B cell (primary cell): Measurements from ENCODE around the gene FRMD4B. TPM values are rescaled to one million over a fixed set of nuclear protein-coding genes. Genes with fewer than 3 reads are reported as not detected.

Source experiments
- ATAC-seq: fragments of 200-7000 bp; cut with Tn5 transposase; one replicate; pipeline ENCODE4 v1.10.0; 2021; ENCODE audit warnings: low read depth, mild to moderate bottlenecking, moderate number of reproducible peaks, moderate library complexity
- CTCF ChIA-PET: fragments of 350-600 bp; sonication (Branson Sonifier 250); formaldehyde crosslinking; loops from one replicate; lab custom pipeline; 2021; ENCODE audit warnings: antibody characterized with exemption, inconsistent platforms; lab: Charles Lee
- POLR2A ChIA-PET: fragments of 350-600 bp; sonication (Branson Sonifier 250); formaldehyde crosslinking; loops from one replicate; lab custom pipeline; 2021; ENCODE audit warnings: antibody characterized with exemption; lab: Charles Lee
- DNase-seq: peaks from one replicate; pipeline ENCODE4 v3.0.0; 2013
- H2AFZ ChIP-seq: 2 replicates; pipeline ENCODE4 v1.6.1; 2012; ENCODE audit warnings: mild to moderate bottlenecking, low read depth, low read length; ENCODE audit not compliant: insufficient read depth, poor library complexity, severe bottlenecking
- H3K27ac ChIP-seq, 2 donors: 1 replicate in 1 of 2; 2 replicates in 1 of 2; pipeline ENCODE4 v1.5.1; 2012 to 2013; ENCODE audit warnings: low read length in 2 of 2, mild to moderate bottlenecking in 2 of 2, moderate library complexity in 1 of 2
- H3K27me3 ChIP-seq, 4 experiments: fragments of 200-600 bp in 1 of 4; sonication (generic) in 1 of 4; replicated peaks in 1 of 4; 1 replicate in 2 of 4; 2 replicates in 2 of 4; pipeline versions ENCODE4 v1.6.1 to v1.7.0; 2013 to 2016; ENCODE audit warnings: low read length in 3 of 4, mild to moderate bottlenecking in 2 of 4, mixed read lengths in 1 of 4, moderate library complexity in 1 of 4; ENCODE audit not compliant: insufficient read depth in 4 of 4, control insufficient read depth in 3 of 4; ENCODE audit errors: control extremely low read depth in 1 of 4
- H3K36me3 ChIP-seq, 2 experiments: replicated peaks in 1 of 2; 1 replicate in 1 of 2; 2 replicates in 1 of 2; pipeline versions ENCODE4 v1.6.1 to v1.7.1; 2013; ENCODE audit warnings: low read length in 1 of 2; ENCODE audit not compliant: insufficient read depth in 2 of 2, control insufficient read depth in 1 of 2; ENCODE audit errors: control extremely low read depth in 1 of 2, extremely low read depth in 1 of 2
- H3K4me1 ChIP-seq, 2 donors: fragments of 200-600 bp in 1 of 2; sonication (generic) in 1 of 2; 1 replicate in 1 of 2; 2 replicates in 1 of 2; pipeline versions ENCODE4 v1.5.1 to v1.6.1; 2013 to 2017; ENCODE audit warnings: low read length in 2 of 2; ENCODE audit not compliant: control insufficient read depth in 2 of 2, insufficient read depth in 2 of 2
- H3K4me2 ChIP-seq: replicated peaks from 2 replicates; pipeline ENCODE3; 2012; ENCODE audit warnings: mild to moderate bottlenecking, low read depth, low read length; ENCODE audit not compliant: poor library complexity, severe bottlenecking
- H3K4me3 ChIP-seq, 5 experiments: fragments of 200-600 bp in 1 of 5; sonication (generic) in 1 of 5; 1 replicate in 3 of 5; 2 replicates in 2 of 5; pipeline versions ENCODE4 v1.5.1 to v1.7.0; 2011 to 2016; ENCODE audit warnings: low read length in 4 of 5, mild to moderate bottlenecking in 4 of 5, low read depth in 2 of 5, control low read depth in 1 of 5, moderate library complexity in 1 of 5; ENCODE audit not compliant: insufficient read depth in 1 of 5; ENCODE audit errors: control extremely low read depth in 1 of 5, extremely low read depth in 1 of 5
- H3K79me2 ChIP-seq: fragments of 200-600 bp; sonication (generic); one replicate; pipeline ENCODE4 v1.6.0; 2016; ENCODE audit warnings: low read length; ENCODE audit not compliant: control insufficient read depth, insufficient read depth
- H3K9ac ChIP-seq: fragments of 200-600 bp; sonication (generic); 2 replicates; pipeline ENCODE4 v1.6.1; 2017; ENCODE audit warnings: mild to moderate bottlenecking, low read length, moderate library complexity
- H3K9me3 ChIP-seq, 3 donors: one replicate each; pipeline versions ENCODE4 v1.6.1 to v1.7.1; 2013; ENCODE audit warnings: low read length in 2 of 3; ENCODE audit not compliant: control insufficient read depth in 2 of 3, insufficient read depth in 1 of 3; ENCODE audit errors: control extremely low read depth in 1 of 3
- H4K20me1 ChIP-seq: 2 replicates; pipeline ENCODE4 v1.6.0; 2012; ENCODE audit warnings: mild to moderate bottlenecking, low read length; ENCODE audit not compliant: insufficient read depth, control insufficient read depth, poor library complexity, severe bottlenecking
- H3K27ac Mint-ChIP-seq: one replicate; pipeline ENCODE4 v1.8.0; 2021; ENCODE audit warnings: mixed read lengths
- H3K27me3 Mint-ChIP-seq: one replicate; pipeline ENCODE4 v1.8.0; 2021; ENCODE audit warnings: mixed read lengths
- H3K4me1 Mint-ChIP-seq: one replicate; pipeline ENCODE4 v1.8.0; 2021; ENCODE audit warnings: mixed read lengths
- H3K4me3 Mint-ChIP-seq: one replicate; pipeline ENCODE4 v1.8.0; 2021; ENCODE audit warnings: mixed read lengths
- H3K9me3 Mint-ChIP-seq: one replicate; pipeline ENCODE4 v1.8.0; 2022; ENCODE audit warnings: mixed read lengths; ENCODE audit not compliant: insufficient read depth
- CTCF ChIP-seq: fragments of 200-600 bp; IDR thresholded peaks from one replicate; pipeline ENCODE4 v1.8.0; 2022; ENCODE audit warnings: antibody characterized with exemption, mild to moderate bottlenecking
- EZH2 ChIP-seq: IDR thresholded peaks from 2 replicates; pipeline ENCODE4 v1.6.1; 2012; ENCODE audit warnings: borderline replicate concordance, low read depth, mild to moderate bottlenecking, moderate library complexity, low read length; ENCODE audit not compliant: insufficient read depth, poor library complexity, severe bottlenecking
- WGBS: methylation state at CpG from one replicate; pipeline ENCODE4 v1.1.5; 2013; ENCODE audit warnings: missing lambda C conversion rate; ENCODE audit not compliant: insufficient coverage; 5-methylcytosine and 5-hydroxymethylcytosine counted together
- intact Hi-C: fragments of 100-400 bp; cut with micrococcal nuclease; formaldehyde crosslinking; loops from one replicate; pipeline ENCODE4 v1.10.0; 2022
- polyA plus RNA-seq: library from polyadenylated mRNA; depleted of rRNA; stranded (reverse); fragments of >200 nt; gene quantifications from 2 replicates; pipeline ENCODE4 v1.2.3, GENCODE V29; 2012
- total RNA-seq, 2 donors: library from RNA; stranded (reverse); fragments of 120-200 nt in 1 of 2; gene quantifications; 1 replicate in 1 of 2; 2 replicates in 1 of 2; pipeline versions ENCODE4 v1.2.3 to v1.2.4, GENCODE V29; 2013 to 2022

The FRMD4B gene
- total and polyA plus RNA-seq, 2 donors (not counting 1 experiment from before 2014, with no cell fraction given), result 0.06 to 0.20 TPM

DNA sequence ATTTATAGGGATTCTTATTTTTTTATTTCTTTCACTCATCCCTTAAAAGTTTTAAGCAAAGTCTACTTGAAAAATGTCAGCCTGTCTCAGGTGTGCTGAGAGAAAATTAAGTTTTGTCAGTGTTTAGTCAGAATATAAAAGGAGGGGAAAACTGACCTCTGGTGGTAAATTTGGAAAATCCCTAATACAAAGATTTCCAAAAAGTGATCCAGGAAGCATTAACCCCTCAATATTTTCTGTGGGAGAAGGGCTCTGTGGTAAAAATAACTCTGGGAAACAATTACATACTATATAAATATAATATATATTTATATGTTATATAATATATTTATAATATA, 41.0 kb upstream of the FRMD4B start:
- no peaks in the 10 kb centered on the region for H3K4me1 ChIP-seq
- no peaks in the 10 kb centered on the region for H4K20me1 ChIP-seq
- intact Hi-C loops, result no loop called here
- no peaks in the 10 kb centered on the region for H3K9me3 Mint-ChIP-seq
- no peaks in the 10 kb centered on the region for H3K27me3 ChIP-seq
- H2AFZ ChIP-seq, result no peak overlapping the region
- H3K36me3 ChIP-seq, result no peaks in the 10 kb centered on the region
- no peak overlapping the region for H3K4me3 Mint-ChIP-seq
- DNase-seq (no peak), ATAC-seq (no peak)
- no peaks in the 10 kb centered on the region for H3K4me1 Mint-ChIP-seq
- no peak overlapping the region for H3K9ac ChIP-seq
- TF ChIP-seq CTCF, result no peak
- no peak for TF ChIP-seq EZH2
- H3K27ac ChIP-seq, result no peak overlapping the region
- H3K4me3 ChIP-seq, result no peak overlapping the region
- H3K27ac Mint-ChIP-seq, result no peak overlapping the region
- H3K79me2 ChIP-seq, result no peaks in the 10 kb centered on the region
- no peaks in the 10 kb centered on the region for H3K27me3 Mint-ChIP-seq
- CTCF ChIA-PET, result interaction anchor here (0.8 to 1.6 kb wide), 3 partner anchors 13 to 306 kb away, joined by 3 to 5 read pairs (median 4); no protein-coding TSS in a partner anchor
- POLR2A ChIA-PET, result no interaction called here
- H3K9me3 ChIP-seq, result no peaks in the 10 kb centered on the region
- H3K4me2 ChIP-seq, result no peak overlapping the region

DNA sequence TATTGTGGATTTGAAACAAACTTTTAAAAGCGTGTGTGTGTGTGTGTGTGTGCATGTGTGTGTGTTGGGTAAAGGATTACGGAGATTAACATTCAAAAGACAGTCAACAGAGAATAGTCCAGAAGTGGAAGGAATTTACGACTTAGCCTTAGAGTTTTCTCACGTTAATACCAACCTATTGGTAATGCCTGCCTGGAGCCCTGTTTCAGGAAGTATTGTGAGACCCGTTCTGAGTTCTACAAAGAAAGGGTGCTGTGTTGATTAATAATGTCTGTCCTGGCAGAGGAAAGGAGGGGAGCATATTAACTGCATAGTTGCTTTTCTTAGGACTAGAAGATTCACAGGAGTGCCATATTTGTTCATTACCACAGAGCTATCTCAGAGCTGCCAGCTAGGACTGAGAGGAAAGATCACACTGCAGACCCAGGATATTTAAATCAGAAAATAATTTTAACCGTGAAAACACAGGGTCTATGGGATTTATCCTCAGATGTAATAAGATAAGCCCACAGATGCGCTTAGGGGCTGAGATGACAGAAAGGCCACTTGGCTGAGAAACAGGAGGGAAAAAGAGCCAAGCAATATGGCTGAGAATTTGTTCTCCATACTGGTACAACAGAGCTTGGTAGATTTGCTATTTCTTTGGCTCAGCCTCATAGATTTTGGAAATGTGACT, 40.5 kb upstream of the FRMD4B start:
- Mint-ChIP-seq H3K4me1 (no peaks in the 10 kb centered on the region), H3K9me3 (no peaks in the 10 kb centered on the region)
- no peak overlapping the region for H2AFZ ChIP-seq

More for the DNA sequence above, 40.5 kb upstream of the FRMD4B start:
- intact Hi-C loops, result no loop called here
- POLR2A ChIA-PET, result no interaction called here
- H3K9me3 ChIP-seq, result no peaks in the 10 kb centered on the region
- no peaks in the 10 kb centered on the region for H3K36me3 ChIP-seq
- no peak overlapping the region for H3K4me3 ChIP-seq
- H3K4me2 ChIP-seq, result no peak overlapping the region
- DNase-seq (no peak), ATAC-seq (no peak)
- H3K27ac ChIP-seq, result no peak overlapping the region
- no peaks in the 10 kb centered on the region for H3K27me3 Mint-ChIP-seq
- H3K27ac Mint-ChIP-seq, result no peak overlapping the region
- H3K9ac ChIP-seq, result no peak overlapping the region
- WGBS, result 86% methylated on average over 6 of the region's 7 CpGs
- CTCF ChIA-PET, result interaction anchor here (0.8 to 1.5 kb wide), 2 partner anchors 265 to 306 kb away, joined by 3 to 5 read pairs; no protein-coding TSS in a partner anchor
- no peaks in the 10 kb centered on the region for H4K20me1 ChIP-seq
- no peak for TF ChIP-seq EZH2
- no peak for TF ChIP-seq CTCF
- no peaks in the 10 kb centered on the region for H3K4me1 ChIP-seq
- H3K4me3 Mint-ChIP-seq, result no peak overlapping the region
- no peaks in the 10 kb centered on the region for H3K79me2 ChIP-seq
- H3K27me3 ChIP-seq, result no peaks in the 10 kb centered on the region
